LNCAP (cell line): ENCODE results near the gene KSR1.

Source experiments
- TF ChIP-seq, protein P1 (sequence below): fragments of 450-650 bp; IDR thresholded peaks from 2 replicates; pipeline ENCODE4 v1.5.1; 2017; ENCODE audit warnings: mild to moderate bottlenecking

KSR1 gene

DNA sequence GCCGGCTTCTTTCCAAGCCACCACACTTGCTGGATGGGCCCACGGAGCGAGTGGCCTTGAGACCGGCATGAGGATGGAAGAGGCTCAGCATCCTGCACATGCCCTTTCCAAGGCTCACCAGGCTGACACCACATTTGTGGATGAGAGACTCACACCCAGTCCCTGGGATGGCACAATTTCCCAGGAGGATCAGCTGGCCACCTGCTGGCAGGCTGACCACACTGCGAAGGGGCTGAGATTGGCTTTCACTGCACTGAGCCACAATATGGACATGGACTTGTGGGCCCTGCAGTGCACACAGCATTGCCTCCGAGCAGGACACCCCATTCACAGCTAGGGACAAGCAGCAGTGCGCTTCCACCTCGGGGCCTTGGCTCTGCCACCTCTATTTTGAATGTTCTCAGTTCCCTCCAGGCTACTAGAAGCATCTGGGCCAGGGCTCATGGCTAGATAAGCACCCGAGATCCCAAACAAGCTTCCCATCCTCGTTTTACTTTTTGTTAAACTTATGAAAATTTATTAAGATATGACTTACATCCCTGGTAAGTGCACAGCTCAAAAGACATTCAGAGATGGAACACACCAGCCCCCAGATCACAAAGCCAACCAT is 25.3 kb upstream of the KSR1 start:
- TF ChIP-seq, protein P1, sequence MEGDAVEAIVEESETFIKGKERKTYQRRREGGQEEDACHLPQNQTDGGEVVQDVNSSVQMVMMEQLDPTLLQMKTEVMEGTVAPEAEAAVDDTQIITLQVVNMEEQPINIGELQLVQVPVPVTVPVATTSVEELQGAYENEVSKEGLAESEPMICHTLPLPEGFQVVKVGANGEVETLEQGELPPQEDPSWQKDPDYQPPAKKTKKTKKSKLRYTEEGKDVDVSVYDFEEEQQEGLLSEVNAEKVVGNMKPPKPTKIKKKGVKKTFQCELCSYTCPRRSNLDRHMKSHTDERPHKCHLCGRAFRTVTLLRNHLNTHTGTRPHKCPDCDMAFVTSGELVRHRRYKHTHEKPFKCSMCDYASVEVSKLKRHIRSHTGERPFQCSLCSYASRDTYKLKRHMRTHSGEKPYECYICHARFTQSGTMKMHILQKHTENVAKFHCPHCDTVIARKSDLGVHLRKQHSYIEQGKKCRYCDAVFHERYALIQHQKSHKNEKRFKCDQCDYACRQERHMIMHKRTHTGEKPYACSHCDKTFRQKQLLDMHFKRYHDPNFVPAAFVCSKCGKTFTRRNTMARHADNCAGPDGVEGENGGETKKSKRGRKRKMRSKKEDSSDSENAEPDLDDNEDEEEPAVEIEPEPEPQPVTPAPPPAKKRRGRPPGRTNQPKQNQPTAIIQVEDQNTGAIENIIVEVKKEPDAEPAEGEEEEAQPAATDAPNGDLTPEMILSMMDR: peak; percentile 55

DNA sequence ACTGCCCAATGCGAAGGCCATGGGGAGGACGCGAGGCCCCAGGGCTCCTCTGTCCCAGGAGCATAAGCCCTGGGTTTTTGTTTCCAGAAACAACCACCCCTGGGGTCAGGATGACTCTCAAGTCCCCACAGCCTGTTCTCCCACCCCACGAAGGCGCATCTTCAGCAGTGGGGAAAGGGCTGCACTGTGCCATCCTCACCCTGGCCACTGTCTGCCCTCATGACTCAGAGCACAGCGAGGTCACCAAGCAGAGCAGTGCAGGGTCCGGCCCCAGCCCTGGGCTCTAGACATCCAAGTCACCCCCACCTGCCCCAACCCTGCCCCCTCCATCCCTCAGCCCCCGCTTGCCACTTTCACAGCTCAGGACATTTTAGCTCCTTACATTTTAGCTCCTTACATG is 22.7 kb upstream of the KSR1 start:
- TF ChIP-seq, protein P1: no peak

DNA sequence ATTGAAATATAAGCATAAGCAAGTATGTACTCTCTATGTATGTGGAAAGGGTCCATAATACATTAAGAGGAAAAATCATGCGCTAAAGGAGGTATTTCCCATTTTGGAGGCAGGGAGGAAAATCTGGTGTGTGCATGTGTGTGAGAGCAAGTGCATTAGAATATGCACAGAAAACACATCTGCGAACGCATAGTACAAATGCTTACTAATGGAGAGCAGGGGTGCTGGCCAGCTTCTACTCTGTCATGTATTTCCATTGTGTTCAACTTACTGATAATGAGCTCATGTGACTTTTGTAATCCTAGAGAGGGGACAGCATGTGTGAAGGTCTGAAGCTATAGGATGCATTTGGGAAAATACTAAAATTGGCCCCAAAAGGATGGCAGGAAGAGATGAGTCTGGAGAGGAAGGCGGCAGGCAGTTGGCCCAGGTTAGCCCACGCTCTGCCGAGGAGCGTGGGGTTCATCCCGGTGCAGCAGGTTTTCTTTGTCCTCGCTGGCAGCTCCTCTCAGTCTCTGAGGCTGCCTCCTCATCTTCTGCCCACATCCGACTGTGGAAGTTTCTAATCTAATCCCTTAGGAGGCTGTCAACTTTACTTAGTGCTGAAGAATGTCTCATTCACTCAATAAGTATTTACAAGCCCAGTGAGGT is 17.8 kb upstream of the KSR1 start:
- TF ChIP-seq, protein P1: no peak

DNA sequence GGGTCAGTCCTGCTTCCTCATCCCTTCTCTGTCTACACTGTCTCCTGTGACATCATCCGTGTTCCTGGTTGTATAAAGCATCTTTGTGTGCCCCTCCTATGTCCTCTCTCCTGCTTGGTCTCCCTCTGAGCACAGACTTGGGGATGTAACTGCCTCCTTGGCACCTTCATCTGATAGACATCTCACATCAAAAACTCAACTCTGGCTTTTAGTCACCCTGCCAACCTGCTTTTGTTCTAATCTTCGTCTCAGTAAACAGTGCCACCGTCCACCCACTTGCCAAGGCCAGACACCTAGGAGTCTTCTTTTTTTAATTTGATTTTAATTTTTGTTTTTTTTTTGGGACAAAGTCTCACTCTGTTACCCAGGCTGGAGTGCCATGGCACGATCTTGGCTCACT is 16.9 kb upstream of the KSR1 start:
- TF ChIP-seq, protein P1: no peak

DNA sequence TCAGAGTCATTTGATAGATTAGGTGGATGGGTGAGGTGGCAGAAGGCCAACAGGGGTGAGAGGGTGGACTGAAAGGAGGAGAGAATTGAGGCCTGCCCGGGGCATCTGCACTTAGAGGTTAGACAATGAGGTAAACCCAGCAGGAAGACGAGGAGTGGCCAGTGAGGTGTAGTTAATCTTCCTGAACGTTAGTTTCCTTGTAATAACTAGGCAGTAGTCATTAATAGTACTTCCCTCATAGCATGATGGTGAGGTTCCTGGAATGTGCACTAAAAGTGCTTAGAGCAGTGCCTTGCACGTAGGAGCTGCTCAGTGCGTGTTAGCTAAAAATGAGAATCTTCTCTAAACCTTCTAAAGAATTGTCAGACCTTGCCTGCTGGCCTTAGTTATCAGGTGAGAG is 13.5 kb upstream of the KSR1 start:
- TF ChIP-seq, protein P1: no peak

DNA sequence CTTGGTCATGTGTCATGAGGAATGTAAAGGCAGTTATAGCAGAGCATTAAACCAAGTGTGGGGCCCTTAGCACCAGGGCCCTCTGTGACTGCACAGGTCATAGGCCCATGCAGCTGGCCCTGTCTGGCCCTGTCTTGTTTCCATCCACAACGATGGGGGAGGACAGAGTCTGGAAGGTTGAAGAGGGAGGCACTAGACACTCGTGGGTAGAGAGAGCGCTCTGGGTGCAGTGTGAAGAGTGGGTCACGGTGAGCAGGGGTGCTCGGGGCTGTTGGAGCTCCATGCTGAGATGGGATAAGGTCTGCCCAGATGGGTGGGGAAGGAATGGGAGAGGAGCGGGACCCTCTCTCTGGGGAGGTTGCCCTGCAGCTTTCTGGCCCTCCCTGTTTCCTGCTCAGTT is 12.8 kb upstream of the KSR1 start:
- TF ChIP-seq, protein P1: no peak

DNA sequence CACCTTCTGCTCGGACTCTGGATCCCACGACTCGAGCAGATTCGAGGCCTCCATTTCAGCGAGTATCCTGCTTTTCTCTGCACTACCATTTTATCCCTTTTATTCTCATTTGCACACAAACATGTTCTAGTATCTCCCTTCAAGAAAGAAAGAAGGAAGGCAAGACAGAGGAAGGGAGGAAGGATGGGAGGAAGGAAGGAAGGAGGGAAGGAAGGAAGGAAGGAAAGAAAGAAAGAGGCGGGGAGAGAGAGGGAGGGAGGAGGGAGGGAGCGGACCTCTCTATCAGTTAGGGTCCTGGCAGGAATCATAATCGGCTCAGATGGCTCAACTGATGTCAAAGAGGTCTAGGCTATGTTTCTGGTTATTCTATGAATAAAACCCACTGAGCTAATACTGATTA is 10.3 kb upstream of the KSR1 start:
- TF ChIP-seq, protein P1: no peak
